ENCODE results near the gene SLC35D1. TPM values are rescaled to one million over a fixed set of nuclear protein-coding genes. Genes with fewer than 3 reads are reported as not detected.

The SLC35D1 gene
- total and polyA plus RNA-seq, 2 donors = 6.3 to 9.4 TPM

DNA sequence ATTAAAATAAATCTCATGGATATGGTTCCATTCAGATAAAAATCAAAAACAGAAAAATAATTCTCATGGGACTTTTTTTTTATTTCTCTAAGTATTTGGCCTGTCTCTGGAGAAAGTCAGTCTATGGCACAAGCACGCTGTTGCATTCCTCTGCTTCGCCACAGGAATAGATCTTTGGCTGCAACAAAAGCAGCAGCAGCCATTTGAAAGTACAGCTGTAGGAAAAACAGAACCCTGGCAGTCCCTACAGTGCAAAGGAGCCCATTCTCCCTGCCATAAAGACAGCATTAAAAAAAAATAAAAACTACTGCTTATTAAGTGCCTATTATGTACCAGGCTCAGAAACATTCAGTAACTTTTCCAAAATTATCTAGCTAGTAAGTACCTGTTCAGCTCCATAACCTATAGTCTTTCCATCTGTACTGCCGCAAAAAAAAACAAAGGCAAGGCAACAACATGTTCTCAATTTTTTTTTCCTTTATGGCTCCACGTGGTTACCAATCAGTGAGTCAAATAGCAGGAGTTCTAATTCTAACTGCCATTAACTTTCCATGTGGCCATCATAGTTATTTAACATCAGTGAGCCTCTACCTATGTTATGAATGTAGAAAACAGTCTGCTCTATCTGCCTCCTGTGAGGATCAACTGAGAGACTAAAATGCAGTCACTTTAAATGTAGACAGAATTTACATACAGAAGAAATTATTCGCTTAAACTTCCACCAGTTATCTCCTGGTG, 22.7 kb downstream of the SLC35D1 start:
- Histone ChIP-seq H3K4me1 (ENCODE audit: control insufficient read depth in 2 of 2, insufficient read depth in 2 of 2, low read length in 2 of 2) (no peaks in the 10 kb centered on the region), H3K4me3 (ENCODE audit: low read length in 2 of 2) (no peak overlapping the region), H3K36me3 (ENCODE audit: control insufficient read depth in 2 of 2, insufficient read depth in 2 of 2, low read length in 1 of 2) (peaks cover 2 to 21% of the 10 kb centered on the region in 2 donors), H3K9me3 (ENCODE audit: control insufficient read depth in 2 of 2, insufficient read depth in 1 of 2, low read length in 1 of 2) (no peaks in the 10 kb centered on the region), H3K27me3 (ENCODE audit: control insufficient read depth in 2 of 2, insufficient read depth in 1 of 2, low read length in 1 of 2) (no peaks in the 10 kb centered on the region), H3K27ac (ENCODE audit: low read depth in 1 of 2, low read length in 1 of 2) (no peak overlapping the region)
- no peak for DNase-seq (ENCODE audit: low read depth in 6 of 9, low spot score in 9 of 9)
- 96% methylated on average over 5 of the region's 5 CpGs for WGBS

DNA sequence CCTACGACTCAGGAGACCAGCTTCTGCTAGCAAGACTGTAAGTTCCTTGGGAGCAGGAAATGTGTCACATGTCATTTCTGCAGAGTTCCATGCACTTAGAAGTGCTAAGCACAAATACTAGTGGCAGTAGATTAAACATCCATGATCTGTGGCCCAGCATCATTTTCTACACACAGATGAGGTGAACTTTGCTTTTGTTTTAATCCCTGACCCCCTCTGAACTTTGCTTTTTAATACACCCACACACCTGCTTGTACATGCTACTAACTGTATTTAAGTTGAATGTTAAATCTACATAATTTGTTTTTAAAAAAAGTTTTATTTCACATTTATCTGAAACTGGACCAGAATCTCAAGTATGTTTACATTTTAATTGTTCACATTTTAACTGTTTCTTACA, 24.5 kb downstream of the SLC35D1 start:
- H3K9me3 ChIP-seq (ENCODE audit: control insufficient read depth in 2 of 2, insufficient read depth in 1 of 2, low read length in 1 of 2) = no peaks in the 10 kb centered on the region
- H3K4me3 ChIP-seq (ENCODE audit: low read length in 2 of 2) = no peak overlapping the region
- no peaks in the 10 kb centered on the region for H3K27me3 ChIP-seq (ENCODE audit: control insufficient read depth in 2 of 2, insufficient read depth in 1 of 2, low read length in 1 of 2)
- H3K36me3 ChIP-seq (ENCODE audit: control insufficient read depth in 2 of 2, insufficient read depth in 2 of 2, low read length in 1 of 2) = peaks cover 0 to 28% of the 10 kb centered on the region in 2 donors
- DNase-seq (ENCODE audit: low read depth in 6 of 9, low spot score in 9 of 9) = no peak
- 98% methylated on average over 1 of the region's 1 CpG for WGBS
- no peak overlapping the region for H3K27ac ChIP-seq (ENCODE audit: low read depth in 1 of 2, low read length in 1 of 2)
- H3K4me1 ChIP-seq (ENCODE audit: control insufficient read depth in 2 of 2, insufficient read depth in 2 of 2, low read length in 2 of 2) = no peaks in the 10 kb centered on the region

DNA sequence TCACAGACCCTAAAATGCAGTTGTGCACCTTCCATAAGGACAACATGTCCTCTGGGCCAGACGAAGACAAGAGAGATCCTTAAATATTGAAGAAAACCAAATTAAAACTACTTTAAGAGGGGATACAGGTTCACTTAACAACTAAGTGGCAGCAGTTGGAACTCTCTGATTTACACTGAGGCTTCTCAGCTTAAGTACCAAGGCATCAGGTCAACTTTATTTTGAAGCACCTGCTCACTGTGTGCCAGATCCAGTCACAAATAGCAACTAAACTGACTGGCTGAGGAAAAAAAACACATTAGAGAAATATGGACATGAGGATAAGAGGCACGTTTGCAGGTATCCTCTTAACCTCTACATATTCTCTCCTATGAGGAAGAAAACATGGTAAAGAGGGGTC, 33.2 kb downstream of the SLC35D1 start:
- no peak overlapping the region for H3K4me3 ChIP-seq (ENCODE audit: low read length in 2 of 2)
- peaks cover 11 to 56% of the 10 kb centered on the region in 2 donors for H3K36me3 ChIP-seq (ENCODE audit: control insufficient read depth in 2 of 2, insufficient read depth in 2 of 2, low read length in 1 of 2)
- no peaks in the 10 kb centered on the region for H3K9me3 ChIP-seq (ENCODE audit: control insufficient read depth in 2 of 2, insufficient read depth in 1 of 2, low read length in 1 of 2)
- no peaks in the 10 kb centered on the region for H3K4me1 ChIP-seq (ENCODE audit: control insufficient read depth in 2 of 2, insufficient read depth in 2 of 2, low read length in 2 of 2)
- 47% methylated on average over 2 of the region's 2 CpGs for WGBS
- no peak overlapping the region for H3K27ac ChIP-seq (ENCODE audit: low read depth in 1 of 2, low read length in 1 of 2)
- H3K27me3 ChIP-seq (ENCODE audit: control insufficient read depth in 2 of 2, insufficient read depth in 1 of 2, low read length in 1 of 2) = no peaks in the 10 kb centered on the region
- DNase-seq (ENCODE audit: low read depth in 6 of 9, low spot score in 9 of 9) = no peak

DNA sequence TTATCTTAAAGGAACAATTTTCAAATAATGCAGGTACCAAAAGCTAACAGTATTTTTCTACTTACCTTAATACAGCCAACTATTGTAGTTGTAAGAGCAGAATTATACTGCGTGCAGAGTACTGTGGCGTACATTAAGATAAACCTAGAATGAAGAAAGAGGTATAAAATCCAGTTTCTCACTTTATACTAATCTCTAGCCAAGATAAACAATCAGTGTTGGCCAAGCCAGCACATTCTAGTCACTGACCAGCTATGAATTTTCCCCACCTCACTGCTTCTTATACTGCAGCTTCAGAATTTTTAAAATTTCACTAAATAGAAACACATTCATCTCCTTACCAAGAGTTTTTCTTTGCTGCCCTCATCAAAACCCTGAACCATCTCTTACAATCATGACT, 33.6 kb downstream of the SLC35D1 start:
- Histone ChIP-seq H3K9me3 (ENCODE audit: control insufficient read depth in 2 of 2, insufficient read depth in 1 of 2, low read length in 1 of 2) (no peaks in the 10 kb centered on the region), H3K4me1 (ENCODE audit: control insufficient read depth in 2 of 2, insufficient read depth in 2 of 2, low read length in 2 of 2) (no peaks in the 10 kb centered on the region), H3K27ac (ENCODE audit: low read depth in 1 of 2, low read length in 1 of 2) (no peak overlapping the region), H3K27me3 (ENCODE audit: control insufficient read depth in 2 of 2, insufficient read depth in 1 of 2, low read length in 1 of 2) (no peaks in the 10 kb centered on the region), H3K4me3 (ENCODE audit: low read length in 2 of 2) (no peak overlapping the region), H3K36me3 (ENCODE audit: control insufficient read depth in 2 of 2, insufficient read depth in 2 of 2, low read length in 1 of 2) (peaks cover 11 to 54% of the 10 kb centered on the region in 2 donors)
- 98% methylated on average over 2 of the region's 2 CpGs for WGBS
- DNase-seq (ENCODE audit: low read depth in 6 of 9, low spot score in 9 of 9) = no peak

DNA sequence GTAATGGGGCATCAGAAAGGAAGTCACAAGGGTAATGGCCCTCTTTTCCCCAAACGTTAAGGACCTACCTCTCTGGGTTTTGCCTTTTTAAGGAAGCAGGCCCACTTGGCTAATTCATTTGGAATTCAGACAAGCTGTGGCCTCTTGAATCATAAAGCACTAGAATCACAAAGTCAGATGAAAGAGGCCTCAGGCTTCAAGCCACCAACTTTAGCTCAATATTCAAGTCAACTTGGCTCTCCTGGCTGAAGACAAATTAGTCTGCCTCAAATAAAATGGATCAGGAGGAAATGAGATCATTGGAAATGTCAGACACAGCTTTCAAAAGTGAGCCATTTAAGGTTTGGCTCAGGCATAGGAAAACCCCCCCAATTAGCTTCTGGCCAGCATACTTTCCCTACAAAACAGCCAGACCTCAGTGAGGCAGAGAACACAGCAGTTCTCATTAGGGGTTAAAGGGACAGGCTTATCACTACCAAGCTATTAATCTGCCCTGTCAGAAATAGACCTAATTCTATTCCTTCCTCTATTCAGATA, 34.3 kb downstream of the SLC35D1 start:
- no peak overlapping the region for H3K4me3 ChIP-seq (ENCODE audit: low read length in 2 of 2)
- 82% methylated on average over 1 of the region's 1 CpG for WGBS
- no peak for DNase-seq (ENCODE audit: low read depth in 6 of 9, low spot score in 9 of 9)
- H3K27me3 ChIP-seq (ENCODE audit: control insufficient read depth in 2 of 2, insufficient read depth in 1 of 2, low read length in 1 of 2) = no peaks in the 10 kb centered on the region
- H3K36me3 ChIP-seq (ENCODE audit: control insufficient read depth in 2 of 2, insufficient read depth in 2 of 2, low read length in 1 of 2) = peaks cover 11 to 48% of the 10 kb centered on the region in 2 donors
- H3K27ac ChIP-seq (ENCODE audit: low read depth in 1 of 2, low read length in 1 of 2) = no peak overlapping the region
- no peaks in the 10 kb centered on the region for H3K4me1 ChIP-seq (ENCODE audit: control insufficient read depth in 2 of 2, insufficient read depth in 2 of 2, low read length in 2 of 2)
- H3K9me3 ChIP-seq (ENCODE audit: control insufficient read depth in 2 of 2, insufficient read depth in 1 of 2, low read length in 1 of 2) = no peaks in the 10 kb centered on the region

- no peaks in the 10 kb centered on the region for H3K9me3 ChIP-seq (ENCODE audit: control insufficient read depth in 2 of 2, insufficient read depth in 1 of 2, low read length in 1 of 2)
- WGBS = 98% methylated on average over 4 of the region's 4 CpGs
- H3K4me1 ChIP-seq (ENCODE audit: control insufficient read depth in 2 of 2, insufficient read depth in 2 of 2, low read length in 2 of 2) = no peaks in the 10 kb centered on the region
- no peak overlapping the region for H3K27ac ChIP-seq (ENCODE audit: low read depth in 1 of 2, low read length in 1 of 2)
- no peak for DNase-seq (ENCODE audit: low read depth in 6 of 9, low spot score in 9 of 9)
- no peaks in the 10 kb centered on the region for H3K27me3 ChIP-seq (ENCODE audit: control insufficient read depth in 2 of 2, insufficient read depth in 1 of 2, low read length in 1 of 2)
- peaks cover 11 to 43% of the 10 kb centered on the region in 2 donors for H3K36me3 ChIP-seq (ENCODE audit: control insufficient read depth in 2 of 2, insufficient read depth in 2 of 2, low read length in 1 of 2)
- H3K4me3 ChIP-seq (ENCODE audit: low read length in 2 of 2) = no peak overlapping the region
These were observed 34.8 kb downstream of the SLC35D1 start for GRCh38 chr1:67019121-67019520.

DNA sequence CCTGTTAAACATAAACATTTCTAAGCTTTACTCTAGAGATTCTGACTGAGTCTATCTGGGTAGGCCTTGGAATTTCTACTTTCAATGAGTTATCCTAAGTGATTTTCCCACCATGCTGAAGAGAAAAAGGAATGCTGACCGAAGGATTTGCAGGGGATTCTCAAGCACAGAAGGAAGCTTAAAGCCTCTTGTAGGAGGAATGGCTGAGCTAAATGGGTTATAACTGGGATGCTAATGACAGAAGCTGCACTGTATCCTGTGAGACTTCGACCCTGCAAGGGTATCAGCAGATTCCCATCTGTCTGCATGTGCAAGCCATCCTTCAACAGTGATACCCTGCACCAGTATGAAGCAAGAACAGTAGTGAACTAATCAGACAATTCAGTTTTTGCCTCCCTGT, 35.4 kb downstream of the SLC35D1 start:
- H3K36me3 ChIP-seq (ENCODE audit: control insufficient read depth in 2 of 2, insufficient read depth in 2 of 2, low read length in 1 of 2) = peaks cover 11 to 43% of the 10 kb centered on the region in 2 donors
- no peak overlapping the region for H3K27ac ChIP-seq (ENCODE audit: low read depth in 1 of 2, low read length in 1 of 2)
- no peaks in the 10 kb centered on the region for H3K27me3 ChIP-seq (ENCODE audit: control insufficient read depth in 2 of 2, insufficient read depth in 1 of 2, low read length in 1 of 2)
- DNase-seq (ENCODE audit: low read depth in 6 of 9, low spot score in 9 of 9) = no peak
- WGBS = over 99% methylated on average over 2 of the region's 2 CpGs
- H3K4me1 ChIP-seq (ENCODE audit: control insufficient read depth in 2 of 2, insufficient read depth in 2 of 2, low read length in 2 of 2) = no peaks in the 10 kb centered on the region
- no peak overlapping the region for H3K4me3 ChIP-seq (ENCODE audit: low read length in 2 of 2)
- H3K9me3 ChIP-seq (ENCODE audit: control insufficient read depth in 2 of 2, insufficient read depth in 1 of 2, low read length in 1 of 2) = no peaks in the 10 kb centered on the region

GRCh38 chr1:67013573-67013972, 40.4 kb downstream of the SLC35D1 start:
- 85% methylated on average over 2 of the region's 2 CpGs for WGBS
- Histone ChIP-seq H3K9me3 (ENCODE audit: control insufficient read depth in 2 of 2, insufficient read depth in 1 of 2, low read length in 1 of 2) (no peaks in the 10 kb centered on the region), H3K27ac (ENCODE audit: low read depth in 1 of 2, low read length in 1 of 2) (no peak overlapping the region), H3K27me3 (ENCODE audit: control insufficient read depth in 2 of 2, insufficient read depth in 1 of 2, low read length in 1 of 2) (no peaks in the 10 kb centered on the region), H3K4me1 (ENCODE audit: control insufficient read depth in 2 of 2, insufficient read depth in 2 of 2, low read length in 2 of 2) (no peaks in the 10 kb centered on the region), H3K4me3 (ENCODE audit: low read length in 2 of 2) (no peak overlapping the region), H3K36me3 (ENCODE audit: control insufficient read depth in 2 of 2, insufficient read depth in 2 of 2, low read length in 1 of 2) (peaks cover 8 to 13% of the 10 kb centered on the region in 2 donors)
- DNase-seq (ENCODE audit: low read depth in 6 of 9, low spot score in 9 of 9) = no peak

DNA sequence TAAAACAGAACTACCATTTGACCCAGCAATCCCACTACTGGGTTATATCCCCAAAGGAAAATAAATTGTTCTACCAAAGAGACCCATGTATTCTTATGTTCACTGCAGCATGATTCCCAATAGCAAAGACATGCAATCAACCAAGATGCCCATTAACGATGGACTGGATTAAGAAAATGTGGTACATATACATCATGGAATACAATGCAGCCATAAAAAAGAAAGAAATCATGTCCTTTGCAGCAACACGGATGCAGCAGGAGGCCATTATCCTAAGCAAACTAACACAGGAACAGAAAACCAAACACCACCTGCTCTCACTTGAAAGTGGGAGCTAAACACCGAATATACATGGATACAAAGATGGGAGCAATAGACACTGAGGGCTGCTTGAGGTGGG, 44.2 kb downstream of the SLC35D1 start:
- Histone ChIP-seq H3K36me3 (ENCODE audit: control insufficient read depth in 2 of 2, insufficient read depth in 2 of 2, low read length in 1 of 2) (peaks cover 19 to 35% of the 10 kb centered on the region in 2 donors), H3K4me1 (ENCODE audit: control insufficient read depth in 2 of 2, insufficient read depth in 2 of 2, low read length in 2 of 2) (no peaks in the 10 kb centered on the region), H3K4me3 (ENCODE audit: low read length in 2 of 2) (no peak overlapping the region), H3K27ac (ENCODE audit: low read depth in 1 of 2, low read length in 1 of 2) (no peak overlapping the region), H3K27me3 (ENCODE audit: control insufficient read depth in 2 of 2, insufficient read depth in 1 of 2, low read length in 1 of 2) (no peaks in the 10 kb centered on the region), H3K9me3 (ENCODE audit: control insufficient read depth in 2 of 2, insufficient read depth in 1 of 2, low read length in 1 of 2) (no peaks in the 10 kb centered on the region)
- DNase-seq (ENCODE audit: low read depth in 6 of 9, low spot score in 9 of 9) = no peak
- 98% methylated on average over 3 of the region's 3 CpGs for WGBS
